T-cell (primary cell): ENCODE data around the gene SLC32A1. TPM values are rescaled to one million over a fixed set of nuclear protein-coding genes. Genes with fewer than 3 reads are reported as not detected.

Experiments
- ATAC-seq, 4 experiments: fragments of 200-7000 bp in 3 of 4; fragments of 150-1000 bp in 1 of 4; cut with Tn5 transposase; replicated peaks in 1 of 4; 1 replicate in 3 of 4; 2 replicates in 1 of 4; pipeline ENCODE4 v1.10.0; 2021; ENCODE audit warnings: moderate library complexity in 3 of 4, mild to moderate bottlenecking in 2 of 4, moderate number of reproducible peaks in 1 of 4
- CTCF ChIA-PET, 2 donors: fragments of 300-600 bp; sonication (Branson Sonifier 250); formaldehyde crosslinking; loops; one replicate each; lab custom pipeline; 2022; ENCODE audit warnings: antibody characterized with exemption in 2 of 2; lab: Charles Lee
- POLR2A ChIA-PET, 2 donors: fragments of 300-600 bp; sonication (Branson Sonifier 250); formaldehyde crosslinking; loops; one replicate each; lab custom pipeline; 2022; ENCODE audit warnings: antibody characterized with exemption in 2 of 2; lab: Charles Lee
- DNase-seq, 35 experiments: peaks; one replicate each; pipeline versions ENCODE4 v3.0.0 to v3.0.0-alpha.2; 2013 to 2023
- H3K27ac ChIP-seq: one replicate; pipeline ENCODE4 v1.5.1; 2013; ENCODE audit warnings: low read length
- H3K27me3 ChIP-seq, 2 experiments: replicated peaks in 1 of 2; 1 replicate in 1 of 2; 2 replicates in 1 of 2; pipeline versions ENCODE4 v1.6.1 to v1.7.0; 2013; ENCODE audit warnings: low read length in 1 of 2, mixed read lengths in 1 of 2; ENCODE audit not compliant: control insufficient read depth in 2 of 2, insufficient read depth in 2 of 2; ENCODE audit errors: extremely low read depth in 1 of 2
- H3K36me3 ChIP-seq, 2 donors: 1 replicate in 1 of 2; 2 replicates in 1 of 2; pipeline versions ENCODE4 v1.6.1 to v1.7.0; 2013; ENCODE audit warnings: low read length in 1 of 2; ENCODE audit not compliant: control insufficient read depth in 2 of 2, insufficient read depth in 1 of 2; ENCODE audit errors: extremely low read depth in 1 of 2
- H3K4me1 ChIP-seq, 2 experiments: 1 replicate in 1 of 2; 2 replicates in 1 of 2; pipeline versions ENCODE4 v1.6.1 to v1.7.0; 2013; ENCODE audit warnings: low read length in 2 of 2, mixed read lengths in 1 of 2; ENCODE audit not compliant: insufficient read depth in 2 of 2, control insufficient read depth in 1 of 2; ENCODE audit errors: extremely low read depth in 1 of 2
- H3K4me3 ChIP-seq, 2 donors: 1 replicate in 1 of 2; 2 replicates in 1 of 2; pipeline versions ENCODE4 v1.5.1 to v1.7.0; 2013; ENCODE audit warnings: mild to moderate bottlenecking in 2 of 2, low read length in 1 of 2, moderate library complexity in 1 of 2; ENCODE audit not compliant: control insufficient read depth in 1 of 2; ENCODE audit errors: extremely low read depth in 1 of 2
- H3K9me3 ChIP-seq: 2 replicates; pipeline ENCODE4 v1.7.0; 2013
- H3K27ac Mint-ChIP-seq, 2 donors: one replicate each; pipeline ENCODE4 v1.8.0; 2020 to 2021; ENCODE audit warnings: mild to moderate bottlenecking in 2 of 2, mixed read lengths in 2 of 2
- H3K27me3 Mint-ChIP-seq, 2 donors: one replicate each; pipeline ENCODE4 v1.8.0; 2021 to 2022; ENCODE audit warnings: mixed read lengths in 2 of 2
- H3K36me3 Mint-ChIP-seq: one replicate; pipeline ENCODE4 v1.8.0; 2021; ENCODE audit warnings: mixed read lengths
- H3K4me1 Mint-ChIP-seq, 3 donors: one replicate each; pipeline ENCODE4 v1.8.0; 2020 to 2022; ENCODE audit warnings: mixed read lengths in 3 of 3, mild to moderate bottlenecking in 1 of 3
- H3K4me3 Mint-ChIP-seq, 3 donors: one replicate each; pipeline ENCODE4 v1.8.0; 2020 to 2022; ENCODE audit warnings: mild to moderate bottlenecking in 3 of 3, mixed read lengths in 3 of 3, moderate library complexity in 3 of 3
- H3K9me3 Mint-ChIP-seq, 3 donors: one replicate each; pipeline ENCODE4 v1.8.0; 2020 to 2022; ENCODE audit warnings: mixed read lengths in 3 of 3
- WGBS: methylation state at CpG from one replicate; pipeline ENCODE4 v1.1.5; 2013; ENCODE audit warnings: missing lambda C conversion rate; ENCODE audit not compliant: insufficient coverage; 5-methylcytosine and 5-hydroxymethylcytosine counted together
- total RNA-seq, 35 experiments: library from RNA in 6 of 35; stranded (reverse) in 6 of 35; fragments of 120-200 nt in 1 of 35; gene quantifications; one replicate each; pipeline versions ENCODE4 v1.2.1 to v1.2.4 and lab custom pipeline; 2013 to 2026

Gene SLC32A1
- total RNA-seq, 5 donors from 2014 or later (not counting 1 experiment from before 2014, with no cell fraction given), result not detected

DNA sequence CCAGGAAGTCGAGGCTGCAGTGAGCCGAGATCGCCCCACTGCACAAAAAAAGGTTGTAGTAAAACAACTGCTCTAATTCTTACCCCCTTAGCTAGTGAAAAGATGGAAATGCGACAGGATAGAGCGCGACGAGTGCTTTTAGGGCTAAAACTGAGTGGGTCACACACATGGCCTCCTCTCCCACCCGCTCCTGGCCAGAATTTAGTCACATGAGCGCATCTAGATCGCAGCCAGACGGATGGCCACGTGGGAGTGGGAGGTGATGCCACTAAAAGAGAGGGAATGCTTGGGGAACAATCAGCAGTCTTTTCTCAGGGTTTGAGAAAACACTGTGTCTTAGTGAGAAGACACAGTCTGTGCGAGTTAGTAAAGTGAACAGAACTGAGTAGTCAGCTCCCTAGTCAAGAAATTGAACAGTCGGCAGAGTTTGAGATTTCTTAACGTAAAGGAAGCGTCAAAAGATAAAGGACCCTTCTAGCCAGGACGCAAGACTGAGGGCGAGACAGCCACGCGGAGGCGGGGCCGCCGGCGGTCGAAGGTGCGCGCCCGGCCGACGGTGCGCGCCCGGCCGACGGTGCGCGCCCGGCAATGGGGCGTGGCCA is 23.3 kb downstream of the SLC32A1 start:
- no peak for ATAC-seq
- H3K4me1 Mint-ChIP-seq, result peaks cover 26 to 32% (median 27%) of the 10 kb centered on the region in 3 donors
- CTCF ChIA-PET, result interaction anchor here in 1 of 2 donors (1.4 to 1.8 kb wide), 2 partner anchors 16 to 215 kb away, joined by 4 to 8 read pairs; partner anchors contain the start of gene DHX35
- H3K36me3 Mint-ChIP-seq, result peaks cover 11% of the 10 kb centered on the region
- peak overlapping the region; percentile 40 for H3K27ac ChIP-seq
- peak overlapping the region; percentile 75 to 96 (median 95) for H3K4me3 Mint-ChIP-seq
- peak overlapping the region; percentile 19 to 40 for H3K4me3 ChIP-seq
- peaks cover 5 to 8% of the 10 kb centered on the region in 2 donors for H3K27me3 Mint-ChIP-seq
- no peak for DNase-seq
- POLR2A ChIA-PET, result interaction anchor here in 1 of 2 donors (1.0 to 1.2 kb wide), 2 partner anchors 58 to 59 kb away, joined by 5 read pairs; partner anchors contain the start of gene PPP1R16B
- H3K9me3 Mint-ChIP-seq, result no peaks in the 10 kb centered on the region
- peaks cover 0 to 6% of the 10 kb centered on the region in 2 donors for H3K36me3 ChIP-seq
- peaks cover 9 to 16% of the 10 kb centered on the region in 2 experiments for H3K4me1 ChIP-seq
- no peaks in the 10 kb centered on the region for H3K9me3 ChIP-seq
- H3K27me3 ChIP-seq, result peaks cover under 1 to 6% of the 10 kb centered on the region in 2 experiments
- 9% methylated on average over 33 of the region's 39 CpGs for whole genome bisulfite sequencing
- H3K27ac Mint-ChIP-seq, result peak overlapping the region; percentile 62 to 81

DNA sequence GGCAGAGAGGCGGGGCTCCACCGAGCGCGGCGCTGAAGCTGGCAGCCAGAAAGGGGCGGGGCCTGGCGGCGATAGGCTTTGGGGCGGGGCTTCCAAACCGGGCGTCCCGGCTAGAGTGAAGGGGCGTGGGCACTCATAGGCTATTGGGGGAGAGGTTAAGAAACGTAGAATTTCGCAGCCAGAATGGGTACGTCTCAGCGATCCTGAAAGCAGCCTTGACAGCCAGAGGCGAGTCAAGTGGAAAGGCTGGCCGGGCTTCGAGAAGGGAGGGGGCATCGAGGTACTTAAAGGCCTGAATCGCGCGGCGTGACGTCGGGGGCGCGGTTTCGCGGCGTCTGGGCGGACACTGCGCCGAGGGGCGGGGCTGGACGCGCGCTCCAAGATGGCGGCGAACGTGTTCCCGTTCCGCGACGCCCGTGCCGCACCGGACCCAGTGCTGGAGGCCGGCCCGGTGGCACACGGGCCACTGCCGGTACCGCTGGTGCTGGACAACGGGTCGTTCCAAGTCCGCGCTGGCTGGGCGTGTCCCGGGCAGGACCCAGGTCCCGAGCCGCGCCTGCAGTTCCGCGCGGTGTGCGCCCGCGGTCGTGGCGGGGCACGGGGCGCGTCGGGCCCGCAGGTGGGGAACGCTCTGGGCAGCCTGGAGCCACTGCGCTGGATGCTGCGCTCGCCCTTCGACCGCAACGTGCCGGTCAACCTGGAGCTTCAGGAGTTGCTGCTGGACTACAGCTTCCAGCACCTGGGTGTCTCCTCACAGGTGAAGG is 24.0 kb downstream of the SLC32A1 start, which contains the start of gene ACTR5:
TSS of gene ACTR5 (plus strand) at position 364 of the 764 bp plus-strand sequence. CDS start at position 383, 19 bp downstream.
- peak; percentile 87 to 91 (median 88) for ATAC-seq
- H3K4me1 Mint-ChIP-seq, result peaks cover 26 to 32% (median 27%) of the 10 kb centered on the region in 3 donors
- Histone ChIP-seq H3K27ac (peak within 1 kb of the TSS; percentile 87), H3K9me3 (no peaks in the 10 kb centered on the region), H3K36me3 (peaks cover 0 to 13% of the 10 kb centered on the region in 2 donors), H3K27me3 (no peaks in the 10 kb centered on the region), H3K4me3 (peak within 1 kb of the TSS; percentile 71 to 79), H3K4me1 (peaks cover 9 to 16% of the 10 kb centered on the region in 2 experiments)
- peak within 1 kb of the TSS; percentile 95 to 97 (median 96) for H3K4me3 Mint-ChIP-seq
- H3K27me3 Mint-ChIP-seq, result peaks cover 3 to 6% of the 10 kb centered on the region in 2 donors
- POLR2A ChIA-PET, result interaction anchor here in 1 of 2 donors (1.0 to 1.2 kb wide), 2 partner anchors 57 to 59 kb away, joined by 5 read pairs; partner anchors contain the start of gene PPP1R16B
- CTCF ChIA-PET, result interaction anchor here in 1 of 2 donors (1.4 to 1.8 kb wide), 2 partner anchors 17 to 215 kb away, joined by 4 to 8 read pairs; partner anchors contain the start of gene DHX35
- WGBS, result under 1% methylated on average over 77 of the region's 84 CpGs
- DNase-seq, result peak; percentile 90 to 99 (median 96)
- no peaks in the 10 kb centered on the region for H3K9me3 Mint-ChIP-seq
- peak within 1 kb of the TSS; percentile 97 to 100 for H3K27ac Mint-ChIP-seq
- H3K36me3 Mint-ChIP-seq, result peaks cover 15% of the 10 kb centered on the region

DNA sequence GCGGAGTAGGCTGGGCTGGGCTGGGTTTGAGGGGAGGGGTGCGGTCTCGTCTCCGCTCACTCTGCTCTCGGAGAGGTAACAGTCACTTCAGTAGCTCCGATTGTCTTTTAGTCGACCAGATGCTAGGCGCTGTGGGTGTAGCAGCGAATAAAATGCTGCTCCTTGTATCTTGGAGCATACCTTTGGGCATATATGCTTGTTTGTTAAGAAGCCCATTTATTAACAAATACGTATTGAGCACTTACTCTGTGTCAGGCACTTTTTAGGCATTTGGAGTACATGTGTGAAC is 24.5 kb downstream of the SLC32A1 start:
- peak overlapping the region; percentile 93 to 95 (median 94) for H3K4me3 Mint-ChIP-seq
- POLR2A ChIA-PET, result no interaction called here
- Histone ChIP-seq H3K27ac (no peak overlapping the region), H3K36me3 (peaks cover 0 to 14% of the 10 kb centered on the region in 2 donors), H3K4me3 (peak overlapping the region; percentile 71 to 79), H3K27me3 (no peaks in the 10 kb centered on the region), H3K9me3 (no peaks in the 10 kb centered on the region), H3K4me1 (peaks cover 9 to 16% of the 10 kb centered on the region in 2 experiments)
- no peaks in the 10 kb centered on the region for H3K9me3 Mint-ChIP-seq
- peak overlapping the region; percentile 92 to 94 for H3K27ac Mint-ChIP-seq
- peak; percentile 30 to 43 (median 39) for ATAC-seq
- CTCF ChIA-PET, result interaction anchor here in 1 of 2 donors (1.4 to 1.8 kb wide), 3 partner anchors 17 to 214 kb away, joined by 3 to 8 read pairs (median 4); partner anchors contain the start of gene DHX35
- peaks cover 26 to 32% (median 27%) of the 10 kb centered on the region in 3 donors for H3K4me1 Mint-ChIP-seq
- peak in 24 of 35 experiments; percentile 10 to 63 (median 38) for DNase-seq
- H3K36me3 Mint-ChIP-seq, result peaks cover 16% of the 10 kb centered on the region
- peaks cover 0 to under 1% of the 10 kb centered on the region in 2 donors for H3K27me3 Mint-ChIP-seq
- 0% methylated on average over 1 of the region's 10 CpGs for WGBS

DNA sequence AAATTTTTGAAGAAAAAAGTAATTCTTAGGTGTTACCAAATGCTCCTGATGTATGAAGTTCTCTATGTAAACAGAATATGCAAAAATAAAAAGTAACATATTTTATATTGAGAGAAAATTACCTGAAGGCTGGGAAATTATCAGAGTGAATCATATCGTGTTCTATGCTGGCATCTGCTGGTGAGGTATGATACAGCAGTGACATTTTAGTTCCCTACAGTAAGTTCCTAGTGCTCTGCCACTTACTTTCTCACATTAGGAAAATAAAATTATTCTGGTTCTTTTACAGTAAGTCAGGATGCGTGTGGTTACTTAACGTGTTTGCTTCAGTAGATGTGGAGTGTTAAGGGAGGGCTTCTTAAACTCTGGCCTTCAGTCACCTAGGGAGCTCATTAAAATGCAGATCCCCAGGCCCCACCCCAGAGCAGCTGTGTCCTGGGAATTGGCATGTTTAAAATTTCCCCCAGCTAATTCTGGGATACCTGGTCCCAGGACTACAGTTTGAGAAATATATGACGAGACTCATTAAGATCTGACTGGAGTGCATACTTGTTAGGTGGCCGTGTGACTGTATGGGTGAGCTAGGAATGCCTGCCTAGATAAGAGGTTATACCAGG is 27.2 kb downstream of the SLC32A1 start:
- CTCF ChIA-PET, result interaction anchor here (0.5 to 2.4 kb wide), 13 partner anchors 16 to 153 kb away, joined by 3 to 12 read pairs (median 3); no protein-coding TSS in a partner anchor
- no peak overlapping the region for H3K27ac Mint-ChIP-seq
- Histone ChIP-seq H3K27me3 (no peaks in the 10 kb centered on the region), H3K4me3 (no peak overlapping the region), H3K4me1 (peaks cover 9 to 16% of the 10 kb centered on the region in 2 experiments), H3K9me3 (no peaks in the 10 kb centered on the region), H3K36me3 (peaks cover 0 to 40% of the 10 kb centered on the region in 2 donors), H3K27ac (no peak overlapping the region)
- no peaks in the 10 kb centered on the region for H3K27me3 Mint-ChIP-seq
- WGBS, result 93% methylated on average over 2 of the region's 5 CpGs
- POLR2A ChIA-PET, result interaction anchor here (0.5 to 0.9 kb wide), 2 partner anchors 12 to 55 kb away, joined by 3 to 6 read pairs; no protein-coding TSS in a partner anchor
- H3K36me3 Mint-ChIP-seq, result peaks cover 40% of the 10 kb centered on the region
- H3K9me3 Mint-ChIP-seq, result no peaks in the 10 kb centered on the region
- ATAC-seq, result no peak
- no peak overlapping the region for H3K4me3 Mint-ChIP-seq
- DNase-seq, result peak in 7 of 35 experiments; percentile 24 to 72 (median 32)
- H3K4me1 Mint-ChIP-seq, result peaks cover 26 to 32% (median 27%) of the 10 kb centered on the region in 3 donors

DNA sequence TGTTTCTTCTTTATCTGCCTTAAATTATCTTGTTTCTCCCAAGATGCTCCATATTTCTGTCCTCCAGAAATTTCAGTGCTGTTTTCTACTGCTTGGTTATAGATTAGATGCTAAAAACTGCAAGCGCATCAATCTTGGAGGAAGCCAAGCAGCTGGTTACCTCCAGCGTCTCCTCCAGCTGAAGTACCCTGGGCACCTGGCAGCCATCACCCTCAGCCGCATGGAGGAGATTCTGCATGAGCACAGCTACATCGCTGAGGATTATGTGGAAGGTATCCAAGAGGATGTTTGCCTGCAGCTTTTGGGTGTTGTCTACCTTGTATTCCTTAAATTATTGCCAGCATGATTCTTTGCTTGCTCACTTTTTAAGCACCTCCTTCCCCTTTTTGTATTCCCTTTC is 27.7 kb downstream of the SLC32A1 start:
- Mint-ChIP-seq H3K4me3 (no peak overlapping the region), H3K36me3 (peaks cover 41% of the 10 kb centered on the region), H3K27ac (no peak overlapping the region), H3K4me1 (peaks cover 26 to 32% (median 27%) of the 10 kb centered on the region in 3 donors), H3K9me3 (no peaks in the 10 kb centered on the region), H3K27me3 (no peaks in the 10 kb centered on the region)
- H3K9me3 ChIP-seq, result no peaks in the 10 kb centered on the region
- no peak overlapping the region for H3K27ac ChIP-seq
- 92% methylated on average over 2 of the region's 4 CpGs for WGBS
- POLR2A ChIA-PET, result interaction anchor here in 1 of 2 donors (0.5 to 0.6 kb wide), 2 partner anchors 55 to 130 kb away, joined by 3 to 6 read pairs; no protein-coding TSS in a partner anchor
- no peak overlapping the region for H3K4me3 ChIP-seq
- H3K36me3 ChIP-seq, result peaks cover 2 to 45% of the 10 kb centered on the region in 2 donors
- DNase-seq (no peak), ATAC-seq (no peak)
- CTCF ChIA-PET, result interaction anchor here (0.6 to 2.4 kb wide), 11 partner anchors 15 to 153 kb away, joined by 3 to 12 read pairs (median 3); partner anchors contain the start of gene PPP1R16B (in 1 of the 2)
- H3K27me3 ChIP-seq, result no peaks in the 10 kb centered on the region
- H3K4me1 ChIP-seq, result peaks cover 9 to 16% of the 10 kb centered on the region in 2 experiments
